ENCODE data around the gene DEFB127.
"Not testable (repeated sequence)": the region's sequence is repeated elsewhere in the genome, so short reads cannot be mapped to it uniquely, and the experiment has no call there.

DEFB127 gene

DNA sequence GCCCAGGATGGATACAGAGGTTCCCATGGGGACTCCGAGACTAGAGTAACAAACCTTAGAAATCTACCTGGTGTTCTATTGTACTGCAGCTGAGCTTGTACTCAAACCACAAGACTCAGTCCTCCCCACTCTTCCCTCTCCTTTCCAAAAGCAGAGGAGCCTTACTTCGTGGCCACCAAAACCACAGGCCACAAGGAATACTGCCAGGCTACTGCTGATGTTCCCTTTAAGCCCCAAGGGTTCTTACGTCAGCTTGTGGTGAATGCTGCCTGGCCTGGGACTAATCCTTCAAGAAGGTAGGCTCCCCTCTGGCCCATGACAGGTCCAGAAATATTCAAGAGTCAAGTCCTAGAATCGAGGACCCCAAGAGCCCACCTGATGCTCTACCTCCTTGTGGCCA lies 42.7 kb downstream of the DEFB127 start:
- DNase-seq (ENCODE audit: extremely low read depth, low read depth): no peak
- no peak overlapping the region for H3K4me3 ChIP-seq (replicated peaks; ENCODE audit: low read depth, low read length)
- TF ChIP-seq, protein P1, sequence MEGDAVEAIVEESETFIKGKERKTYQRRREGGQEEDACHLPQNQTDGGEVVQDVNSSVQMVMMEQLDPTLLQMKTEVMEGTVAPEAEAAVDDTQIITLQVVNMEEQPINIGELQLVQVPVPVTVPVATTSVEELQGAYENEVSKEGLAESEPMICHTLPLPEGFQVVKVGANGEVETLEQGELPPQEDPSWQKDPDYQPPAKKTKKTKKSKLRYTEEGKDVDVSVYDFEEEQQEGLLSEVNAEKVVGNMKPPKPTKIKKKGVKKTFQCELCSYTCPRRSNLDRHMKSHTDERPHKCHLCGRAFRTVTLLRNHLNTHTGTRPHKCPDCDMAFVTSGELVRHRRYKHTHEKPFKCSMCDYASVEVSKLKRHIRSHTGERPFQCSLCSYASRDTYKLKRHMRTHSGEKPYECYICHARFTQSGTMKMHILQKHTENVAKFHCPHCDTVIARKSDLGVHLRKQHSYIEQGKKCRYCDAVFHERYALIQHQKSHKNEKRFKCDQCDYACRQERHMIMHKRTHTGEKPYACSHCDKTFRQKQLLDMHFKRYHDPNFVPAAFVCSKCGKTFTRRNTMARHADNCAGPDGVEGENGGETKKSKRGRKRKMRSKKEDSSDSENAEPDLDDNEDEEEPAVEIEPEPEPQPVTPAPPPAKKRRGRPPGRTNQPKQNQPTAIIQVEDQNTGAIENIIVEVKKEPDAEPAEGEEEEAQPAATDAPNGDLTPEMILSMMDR (IDR thresholded peaks at IDR 0.05; ENCODE audit: low read depth, low read length, missing control alignments): no peak

GRCh38 chr20:203630-204029 lies 46.4 kb downstream of the DEFB127 start:
- not testable (repeated sequence) for DNase-seq (ENCODE audit: extremely low read depth, low read depth); H3K4me3 ChIP-seq (replicated peaks; ENCODE audit: low read depth, low read length)
